Uterus (tissue), 4 donors: ENCODE data around the gene SLFN12L. TPM values are rescaled to one million over a fixed set of nuclear protein-coding genes. Genes with fewer than 3 reads are reported as not detected.

Experiments
- DNase-seq, 2 donors: peaks; one replicate each; pipeline ENCODE4 v3.0.0-alpha.2; 2019 to 2020
- H3K27ac ChIP-seq, 2 donors: fragments of 200-600 bp; sonication (generic); 1 replicate in 1 of 2; 2 replicates in 1 of 2; pipeline ENCODE4 v1.5.1; 2016 to 2018
- H3K27me3 ChIP-seq, 2 donors: fragments of 200-600 bp; sonication (generic); one replicate each; pipeline ENCODE4 v1.5.1; 2018 to 2019; ENCODE audit warnings: control low read depth in 1 of 2
- H3K36me3 ChIP-seq, 2 donors: fragments of 200-600 bp; sonication (generic); one replicate each; pipeline ENCODE4 v1.5.1; 2019; ENCODE audit warnings: control low read depth in 1 of 2
- H3K4me1 ChIP-seq, 2 donors: fragments of 200-600 bp; sonication (generic); one replicate each; pipeline ENCODE4 v1.5.1; 2018 to 2019; ENCODE audit warnings: control low read depth in 1 of 2
- H3K4me3 ChIP-seq, 2 donors: fragments of 200-600 bp; sonication (generic); 1 replicate in 1 of 2; 2 replicates in 1 of 2; pipeline ENCODE4 v1.5.1; 2018 to 2019; ENCODE audit warnings: mild to moderate bottlenecking in 1 of 2
- H3K9me3 ChIP-seq, 2 donors: fragments of 200-600 bp; sonication (generic); one replicate each; pipeline ENCODE4 v1.5.1; 2019; ENCODE audit warnings: control low read depth in 1 of 2
- CTCF ChIP-seq, 4 experiments: fragments of 200-600 bp in 2 of 4; fragments of 450-650 bp in 2 of 4; sonication (generic) in 2 of 4; IDR thresholded peaks; one replicate each; pipeline ENCODE4 v1.5.1; 2016 to 2019; ENCODE audit warnings: antibody characterized with exemption in 4 of 4, mild to moderate bottlenecking in 2 of 4, moderate library complexity in 1 of 4
- POLR2A ChIP-seq, 2 donors: fragments of 450-650 bp; IDR thresholded peaks; one replicate each; pipeline ENCODE4 v1.6.1; 2016; ENCODE audit warnings: antibody characterized with exemption in 2 of 2, mild to moderate bottlenecking in 1 of 2, moderate library complexity in 1 of 2
- intact Hi-C: fragments of 100-400 bp; cut with DNase I; formaldehyde crosslinking; loops from one replicate; pipeline ENCODE4 v1.15.1; 2023; ENCODE audit warnings: low total_unique reads
- small RNA-seq: library from RNA; depleted of rRNA; stranded (forward); fragments of <200 nt; gene quantifications from one replicate; pipeline ENCODE3, GENCODE V24; 2016
- total RNA-seq, 4 donors: library from RNA; depleted of rRNA in 3 of 4; stranded (reverse); fragments of >200 nt in 3 of 4; gene quantifications; one replicate each; pipeline versions ENCODE4 v1.1.0 to v1.2.4, GENCODE V29; 2014 to 2023
- donor health status: DM: yes; HTN: yes; CAD: no.

SLFN12L gene
- total RNA-seq, 4 donors from 2014 or later: 0.55 to 2.8 (median 1.4) TPM

- no peak overlapping the region for H3K4me3 ChIP-seq
- no peaks in the 10 kb centered on the region for H3K36me3 ChIP-seq
- intact Hi-C loops: no loop called here
- no peak for TF ChIP-seq CTCF (IDR thresholded peaks at IDR 0.05)
- no peak for TF ChIP-seq POLR2A (IDR thresholded peaks at IDR 0.05)
- H3K27me3 ChIP-seq: no peaks in the 10 kb centered on the region
- H3K27ac ChIP-seq: no peak overlapping the region
- no peak for DNase-seq
- H3K9me3 ChIP-seq: no peaks in the 10 kb centered on the region
- no peaks in the 10 kb centered on the region for H3K4me1 ChIP-seq
Measured at GRCh38 chr17:35423761-35424160, 113.7 kb downstream of the SLFN12L start.

Small RNA genes lying within 50 kb of the gene (small RNA-seq; reads per million reads assigned to genes)
- not detected for gene AC015911.1
- 179 reads per million, percentile 95 among the genes with 10 or more reads in this experiment for gene SNORD7

Other genes starting within 250 kb of the SLFN12L start
- gene SLFN11, start 164.1 kb downstream of the SLFN12L start, total RNA-seq: 10 to 100 TPM; 24.6 to 87.1 (median 54.8) TPM
- gene SLFN12, start 105.2 kb downstream of the SLFN12L start, total RNA-seq: 10 to 100 TPM in 2 of 4 donors, 1 to 10 TPM in 2; 6.8 to 60.4 (median 12.9) TPM
- gene SLFN13, start 88.9 kb downstream of the SLFN12L start, total RNA-seq: 10 to 100 TPM in 1 of 4 donors, 1 to 10 TPM in 2, under 1 TPM in 1; 0.51 to 13.7 (median 7.1) TPM
- gene SLFN14, start 23.1 kb upstream of the SLFN12L start, total RNA-seq: under 1 TPM in 1 of 4 donors, not detected in 3; 0.76 TPM
- 10 to 100 TPM in 1 of 4 donors, 1 to 10 TPM in 3; 5.3 to 15.9 (median 8.6) TPM for gene PEX12, start 40.9 kb upstream of the SLFN12L start, total RNA-seq
- gene AP2B1, start 49.6 kb upstream of the SLFN12L start, total RNA-seq: 100 to 1,000 TPM in 1 of 4 donors, 10 to 100 TPM in 3; 40.7 to 124 (median 61.5) TPM
- 1 to 10 TPM in 3 of 4 donors, under 1 TPM in 1; 0.77 to 5.6 (median 3.3) TPM for gene RASL10B, start 194.0 kb upstream of the SLFN12L start, total RNA-seq
- under 1 TPM in 1 of 4 donors, not detected in 3; 0.69 TPM for gene GAS2L2, start 215.6 kb upstream of the SLFN12L start, total RNA-seq
- not detected for gene C17orf50, start 223.2 kb upstream of the SLFN12L start, total RNA-seq